H1 (cell line): ENCODE measurements around the gene PKP3. TPM values are rescaled to one million over a fixed set of nuclear protein-coding genes. Genes with fewer than 3 reads are reported as not detected.

Source experiments
- BACH1 ChIP-seq: IDR thresholded peaks from 2 replicates; pipeline ENCODE4 v1.6.1; 2012; ENCODE audit warnings: low read length, improper control_type of control experiment
- BRCA1 ChIP-seq: IDR thresholded peaks from 2 replicates; pipeline ENCODE4 v1.6.1; 2012; ENCODE audit warnings: low read depth, low read length, improper control_type of control experiment
- CHD1 ChIP-seq: IDR thresholded peaks from 2 replicates; pipeline ENCODE4 v1.6.1; 2012; ENCODE audit warnings: low read depth, low read length, improper control_type of control experiment
- EZH2 ChIP-seq: fragments of 200-600 bp; sonication (generic); IDR thresholded peaks from 2 replicates; pipeline ENCODE4 v1.7.1; 2012; ENCODE audit warnings: low read depth, mild to moderate bottlenecking, moderate library complexity, low read length, inconsistent platforms; ENCODE audit not compliant: severe bottlenecking
- POLR2A ChIP-seq, 2 experiments: IDR thresholded peaks; 1 replicate in 1 of 2; 2 replicates in 1 of 2; pipeline ENCODE4 v1.6.1; 2011; ENCODE audit warnings: low read depth in 2 of 2, low read length in 2 of 2, mild to moderate bottlenecking in 2 of 2; ENCODE audit errors: control extremely low read depth in 1 of 2
- RBBP5 ChIP-seq: IDR thresholded peaks from 2 replicates; pipeline ENCODE4 v1.7.1; 2012; ENCODE audit warnings: low read depth, mild to moderate bottlenecking, inconsistent platforms, low read length, moderate library complexity, borderline replicate concordance
- SIN3A ChIP-seq, 2 experiments: IDR thresholded peaks in 1 of 2; conservative IDR thresholded peaks in 1 of 2; 2 replicates each; pipeline ENCODE4 v1.6.1; 2011 to 2012; ENCODE audit warnings: low read length in 2 of 2, improper control_type of control experiment in 1 of 2, low read depth in 1 of 2, mild to moderate bottlenecking in 1 of 2
- ZNF274 ChIP-seq: IDR thresholded peaks from 2 replicates; pipeline ENCODE4 v1.7.0; 2012; ENCODE audit warnings: low read length, borderline replicate concordance; ENCODE audit errors: extremely low read depth
- polyA plus RNA-seq, 7 experiments: library from polyadenylated mRNA; depleted of rRNA in 3 of 7; stranded (reverse) in 5 of 7; unstranded in 2 of 7; fragments of >200 nt in 5 of 7; fragments of 200-250 nt in 2 of 7; gene quantifications; 1 replicate in 5 of 7; 2 replicates in 1 of 7; 4 replicates in 1 of 7; pipeline versions ENCODE4 v1.2.1 to v1.2.3, GENCODE V29; 2011 to 2013; ENCODE audit warnings: missing spikeins in 2 of 7, mixed read lengths in 2 of 7
- total RNA-seq: library from RNA; stranded (reverse); fragmentation: NEBNext Ultra II Directional; extraction: Animal tissue kit (Norgen Biotek cat#: 25700); gene quantifications from 2 replicates; pipeline ENCODE4 v1.2.1, GENCODE V29; 2021
- TF ChIP-seq, protein P1 (sequence below), 3 experiments: IDR thresholded peaks; 1 replicate in 2 of 3; 2 replicates in 1 of 3; pipeline versions ENCODE4 v1.5.1 to v1.6.1; 2011; ENCODE audit warnings: low read length in 3 of 3, mild to moderate bottlenecking in 3 of 3, inconsistent platforms in 2 of 3, low read depth in 1 of 3, moderate library complexity in 1 of 3; ENCODE audit not compliant: insufficient read depth in 1 of 3; ENCODE audit errors: control extremely low read depth in 1 of 3
- TF ChIP-seq, protein P2 (sequence below): IDR thresholded peaks from 2 replicates; pipeline ENCODE4 v1.6.1; 2012; ENCODE audit warnings: inconsistent platforms

Gene PKP3
- total and polyA plus RNA-seq, 2 of the 8 experiments (the other 6 are each of a cell fraction or from before 2014, with no cell fraction given), result 16.7 to 28.7 TPM

- TF ChIP-seq BRCA1, result no peak
- TF ChIP-seq ZNF274, result no peak
- no peak for TF ChIP-seq RBBP5
- TF ChIP-seq, protein P1, sequence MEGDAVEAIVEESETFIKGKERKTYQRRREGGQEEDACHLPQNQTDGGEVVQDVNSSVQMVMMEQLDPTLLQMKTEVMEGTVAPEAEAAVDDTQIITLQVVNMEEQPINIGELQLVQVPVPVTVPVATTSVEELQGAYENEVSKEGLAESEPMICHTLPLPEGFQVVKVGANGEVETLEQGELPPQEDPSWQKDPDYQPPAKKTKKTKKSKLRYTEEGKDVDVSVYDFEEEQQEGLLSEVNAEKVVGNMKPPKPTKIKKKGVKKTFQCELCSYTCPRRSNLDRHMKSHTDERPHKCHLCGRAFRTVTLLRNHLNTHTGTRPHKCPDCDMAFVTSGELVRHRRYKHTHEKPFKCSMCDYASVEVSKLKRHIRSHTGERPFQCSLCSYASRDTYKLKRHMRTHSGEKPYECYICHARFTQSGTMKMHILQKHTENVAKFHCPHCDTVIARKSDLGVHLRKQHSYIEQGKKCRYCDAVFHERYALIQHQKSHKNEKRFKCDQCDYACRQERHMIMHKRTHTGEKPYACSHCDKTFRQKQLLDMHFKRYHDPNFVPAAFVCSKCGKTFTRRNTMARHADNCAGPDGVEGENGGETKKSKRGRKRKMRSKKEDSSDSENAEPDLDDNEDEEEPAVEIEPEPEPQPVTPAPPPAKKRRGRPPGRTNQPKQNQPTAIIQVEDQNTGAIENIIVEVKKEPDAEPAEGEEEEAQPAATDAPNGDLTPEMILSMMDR (IDR thresholded peaks at IDR 0.05; ENCODE audit: control extremely low read depth in 1 of 3, insufficient read depth in 1 of 3, low read depth in 1 of 3, low read length in 3 of 3), result no peak
- TF ChIP-seq SIN3A (conservative IDR thresholded peaks at IDR 0.05 in 1 of 2, IDR thresholded peaks at IDR 0.05 in 1 of 2; ENCODE audit: low read depth in 1 of 2, low read length in 2 of 2), result no peak
- TF ChIP-seq EZH2, result no peak
- TF ChIP-seq CHD1, result no peak
- no peak for TF ChIP-seq BACH1
- no peak for TF ChIP-seq POLR2A (IDR thresholded peaks at IDR 0.05; ENCODE audit: control extremely low read depth in 1 of 2, low read depth in 2 of 2, low read length in 2 of 2)
- TF ChIP-seq, protein P2, sequence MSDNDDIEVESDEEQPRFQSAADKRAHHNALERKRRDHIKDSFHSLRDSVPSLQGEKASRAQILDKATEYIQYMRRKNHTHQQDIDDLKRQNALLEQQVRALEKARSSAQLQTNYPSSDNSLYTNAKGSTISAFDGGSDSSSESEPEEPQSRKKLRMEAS, result no peak
Observed at GRCh38 chr11:409600-410483, 15.8 kb downstream of the PKP3 start (continued).
